SU-DHL-6 (cell line): ENCODE results near the gene OR8B3.

Experiments
- CTCF ChIP-seq: fragments of 200-600 bp; sonication (generic); IDR thresholded peaks from one replicate; pipeline ENCODE4 v1.5.1; 2017; ENCODE audit warnings: antibody characterized with exemption, mild to moderate bottlenecking, low read length, moderate library complexity; ENCODE audit not compliant: insufficient read depth, poor library complexity, severe bottlenecking
- EZH2phosphoT487 ChIP-seq: fragments of 200-600 bp; sonication (generic), shearing (Covaris generic); conservative IDR thresholded peaks from 2 replicates; pipeline ENCODE4 v1.6.1; 2018; ENCODE audit warnings: mild to moderate bottlenecking, antibody characterized with exemption, low read length, moderate library complexity, mixed read lengths

GRCh38 chr11:124415356-124415923, 16.6 kb upstream of the OR8B3 start:
- no peak for TF ChIP-seq EZH2phosphoT487
- TF ChIP-seq CTCF: peak; percentile 30
